HepG2 (cell line): Measurements from ENCODE around the gene HACD1. TPM values are rescaled to one million over a fixed set of nuclear protein-coding genes. Genes with fewer than 3 reads are reported as not detected.
A peak's percentile ranks its signal among the peaks of the same experiment; 100 is the strongest.

Experiments used
- ARNTL ChIP-seq: sonication (generic); formaldehyde crosslinking; IDR thresholded peaks from 2 replicates; pipeline ENCODE4 v1.4.0; 2020; ENCODE audit warnings: mild to moderate bottlenecking, missing genetic modification reagents
- ASH2L ChIP-seq: fragments of 300-600, 200-600 bp; sonication (generic); IDR thresholded peaks from 2 replicates; pipeline ENCODE4 v1.7.0; 2017; ENCODE audit warnings: low read depth, mild to moderate bottlenecking, moderate library complexity, mixed read lengths, low read length; ENCODE audit not compliant: insufficient read length
- EED ChIP-seq: sonication (generic); formaldehyde crosslinking; IDR thresholded peaks from 2 replicates; pipeline ENCODE4 v1.5.0; 2020; ENCODE audit warnings: mild to moderate bottlenecking, missing genetic modification reagents
- ELF3 ChIP-seq: IDR thresholded peaks from 2 replicates; pipeline ENCODE4 v1.6.1; 2016; ENCODE audit warnings: missing genetic modification reagents, missing compliant biosample characterization
- GLI4 ChIP-seq: sonication (generic); formaldehyde crosslinking; IDR thresholded peaks from 2 replicates; pipeline ENCODE4 v1.5.1; 2020; ENCODE audit warnings: missing genetic modification reagents, mild to moderate bottlenecking, moderate library complexity, borderline replicate concordance
- HDAC6 ChIP-seq: fragments of 200-600 bp; sonication (generic); IDR thresholded peaks from 2 replicates; pipeline ENCODE4 v1.7.0; 2017; ENCODE audit warnings: mild to moderate bottlenecking, antibody characterized with exemption, low read length, low read depth
- HOXA9 ChIP-seq: sonication (generic); formaldehyde crosslinking; IDR thresholded peaks from 2 replicates; pipeline ENCODE4 v1.8.1; 2022; ENCODE audit warnings: missing genetic modification reagents, mild to moderate bottlenecking, moderate library complexity, borderline replicate concordance
- MBNL3 ChIP-seq: fragments of 250-450 bp; sonication (Bioruptor Pico); conservative IDR thresholded peaks from 2 replicates; pipeline ENCODE4 v1.8.0; 2022; ENCODE audit warnings: mild to moderate bottlenecking, inconsistent platforms
- SIN3B ChIP-seq: fragments of 150-350 bp; IDR thresholded peaks from 2 replicates; pipeline ENCODE4 v1.6.1; 2014; ENCODE audit warnings: low read length
- WIZ ChIP-seq: sonication (generic); formaldehyde crosslinking; IDR thresholded peaks from 2 replicates; pipeline ENCODE4 v1.5.1; 2020; ENCODE audit warnings: mild to moderate bottlenecking, missing genetic modification reagents
- ZNF138 ChIP-seq: sonication (generic); formaldehyde crosslinking; IDR thresholded peaks from 2 replicates; pipeline ENCODE4 v1.5.0; 2020; ENCODE audit warnings: mild to moderate bottlenecking, low read depth, missing genetic modification reagents
- ZNF614 ChIP-seq: IDR thresholded peaks from 2 replicates; pipeline ENCODE4 v1.6.1; 2018; ENCODE audit warnings: missing biosample characterization, missing genetic modification reagents, inconsistent platforms, borderline replicate concordance
- ZNF780A ChIP-seq: sonication (generic); formaldehyde crosslinking; IDR thresholded peaks from 2 replicates; pipeline ENCODE4 v1.8.0; 2022; ENCODE audit warnings: mild to moderate bottlenecking, missing genetic modification reagents, moderate library complexity
- ZNF800 ChIP-seq: sonication (generic); formaldehyde crosslinking; IDR thresholded peaks from 2 replicates; pipeline ENCODE4 v1.4.0; 2020; ENCODE audit warnings: missing genetic modification reagents
- ZNF83 ChIP-seq: sonication (generic); formaldehyde crosslinking; IDR thresholded peaks from 2 replicates; pipeline ENCODE4 v1.4.0; 2020; ENCODE audit warnings: missing genetic modification reagents, mild to moderate bottlenecking, borderline replicate concordance
- ZNF841 ChIP-seq: sonication (generic); formaldehyde crosslinking; IDR thresholded peaks from 2 replicates; pipeline ENCODE4 v1.8.1; 2023; ENCODE audit warnings: missing genetic modification reagents, borderline replicate concordance
- polyA plus RNA-seq, 8 experiments: library from polyadenylated mRNA; depleted of rRNA in 3 of 8; stranded (reverse) in 7 of 8; unstranded in 1 of 8; fragments of >200 nt; fragmentation: Illumina TruSeq in 4 of 8; extraction: Trizol in 4 of 8; gene quantifications; 2 replicates each; pipeline versions ENCODE4 v1.2.1 to v1.2.3, GENCODE V29; 2011 to 2016; ENCODE audit warnings: low read depth in 4 of 8, missing spikeins in 1 of 8, mixed read lengths in 1 of 8; ENCODE audit not compliant: insufficient read depth in 1 of 8
- total RNA-seq, 5 experiments: library from RNA; depleted of rRNA; stranded (reverse); fragments of >200 nt; fragmentation: Illumina TruSeq; extraction: Trizol; gene quantifications; 2 replicates each; pipeline ENCODE4 v1.2.3, GENCODE V29; 2016; ENCODE audit warnings: low read depth in 1 of 5
- TF ChIP-seq, protein P1 (sequence below), 2 experiments: sonication (generic) in 1 of 2; formaldehyde crosslinking in 1 of 2; IDR thresholded peaks; 2 replicates each; pipeline versions ENCODE4 v1.6.1 to v1.9.0; 2014 to 2022; ENCODE audit warnings: antibody characterized with exemption in 1 of 2, borderline replicate concordance in 1 of 2, inconsistent platforms in 1 of 2, low read depth in 1 of 2, missing genetic modification reagents in 1 of 2
- TF ChIP-seq, protein P2 (sequence below): IDR thresholded peaks from 2 replicates; pipeline ENCODE4 v1.6.1; 2016; ENCODE audit warnings: mild to moderate bottlenecking

Gene HACD1
- total and polyA plus RNA-seq, 2 of the 13 experiments (the other 11 are each of a cell fraction or from before 2014, with no cell fraction given), result 43.4 to 47.6 TPM

- TF ChIP-seq, protein P1, sequence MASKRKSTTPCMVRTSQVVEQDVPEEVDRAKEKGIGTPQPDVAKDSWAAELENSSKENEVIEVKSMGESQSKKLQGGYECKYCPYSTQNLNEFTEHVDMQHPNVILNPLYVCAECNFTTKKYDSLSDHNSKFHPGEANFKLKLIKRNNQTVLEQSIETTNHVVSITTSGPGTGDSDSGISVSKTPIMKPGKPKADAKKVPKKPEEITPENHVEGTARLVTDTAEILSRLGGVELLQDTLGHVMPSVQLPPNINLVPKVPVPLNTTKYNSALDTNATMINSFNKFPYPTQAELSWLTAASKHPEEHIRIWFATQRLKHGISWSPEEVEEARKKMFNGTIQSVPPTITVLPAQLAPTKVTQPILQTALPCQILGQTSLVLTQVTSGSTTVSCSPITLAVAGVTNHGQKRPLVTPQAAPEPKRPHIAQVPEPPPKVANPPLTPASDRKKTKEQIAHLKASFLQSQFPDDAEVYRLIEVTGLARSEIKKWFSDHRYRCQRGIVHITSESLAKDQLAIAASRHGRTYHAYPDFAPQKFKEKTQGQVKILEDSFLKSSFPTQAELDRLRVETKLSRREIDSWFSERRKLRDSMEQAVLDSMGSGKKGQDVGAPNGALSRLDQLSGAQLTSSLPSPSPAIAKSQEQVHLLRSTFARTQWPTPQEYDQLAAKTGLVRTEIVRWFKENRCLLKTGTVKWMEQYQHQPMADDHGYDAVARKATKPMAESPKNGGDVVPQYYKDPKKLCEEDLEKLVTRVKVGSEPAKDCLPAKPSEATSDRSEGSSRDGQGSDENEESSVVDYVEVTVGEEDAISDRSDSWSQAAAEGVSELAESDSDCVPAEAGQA (IDR thresholded peaks at IDR 0.05; ENCODE audit: low read depth), result no peak
- TF ChIP-seq, protein P1 (CRISPR knock-in tag; IDR thresholded peaks at IDR 0.05; ENCODE audit: borderline replicate concordance), result no peak
- TF ChIP-seq ELF3 (CRISPR knock-in tag) (no peak; the same call in 1 of the 2 replicates), WIZ (CRISPR knock-in tag) (peak; percentile 72; the same call in 1 of the 2 replicates), ASH2L (peak; percentile 99), ZNF614 (CRISPR knock-in tag) (peak; percentile 28; the same call in 1 of the 2 replicates), GLI4 (no peak), ZNF780A (CRISPR knock-in tag) (no peak), EED (CRISPR knock-in tag) (no peak), MBNL3 (no peak), ZNF138 (no peak), HDAC6 (peak; percentile 98; the same call in 1 of the 2 replicates), ARNTL (CRISPR knock-in tag) (peak; percentile 34; the same call in 1 of the 2 replicates), SIN3B (no peak; the same call in 1 of the 2 replicates), ZNF841 (no peak), HOXA9 (no peak), ZNF800 (CRISPR knock-in tag) (peak; percentile 63; the same call in 1 of the 2 replicates), ZNF83 (CRISPR knock-in tag) (no peak)
- TF ChIP-seq, protein P2, sequence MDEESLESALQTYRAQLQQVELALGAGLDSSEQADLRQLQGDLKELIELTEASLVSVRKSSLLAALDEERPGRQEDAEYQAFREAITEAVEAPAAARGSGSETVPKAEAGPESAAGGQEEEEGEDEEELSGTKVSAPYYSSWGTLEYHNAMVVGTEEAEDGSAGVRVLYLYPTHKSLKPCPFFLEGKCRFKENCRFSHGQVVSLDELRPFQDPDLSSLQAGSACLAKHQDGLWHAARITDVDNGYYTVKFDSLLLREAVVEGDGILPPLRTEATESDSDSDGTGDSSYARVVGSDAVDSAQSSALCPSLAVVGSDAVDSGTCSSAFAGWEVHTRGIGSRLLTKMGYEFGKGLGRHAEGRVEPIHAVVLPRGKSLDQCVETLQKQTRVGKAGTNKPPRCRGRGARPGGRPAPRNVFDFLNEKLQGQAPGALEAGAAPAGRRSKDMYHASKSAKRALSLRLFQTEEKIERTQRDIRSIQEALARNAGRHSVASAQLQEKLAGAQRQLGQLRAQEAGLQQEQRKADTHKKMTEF, result peak; percentile 65; the same call in 1 of the 2 replicates
These were observed 26.7 kb upstream of the HACD1 start, which contains the start of gene STAM (continued) for GRCh38 chr10:17643755-17644484.
